Neural cell (in vitro differentiated cells): Measurements from ENCODE around the gene CLSTN1. TPM values are rescaled to one million over a fixed set of nuclear protein-coding genes. Genes with fewer than 3 reads are reported as not detected.

Experiments
- H2AFZ ChIP-seq: fragments of 200-600, 300-800 bp; sonication (generic), shearing (Covaris generic); 2 replicates; pipeline ENCODE4 v1.6.0; 2014; ENCODE audit warnings: low read depth, mild to moderate bottlenecking, antibody characterized with exemption, low read length, moderate library complexity
- H3F3A ChIP-seq: fragments of 200-600 bp; shearing (Covaris generic); 2 replicates; pipeline ENCODE4 v1.6.1; 2016; ENCODE audit warnings: mild to moderate bottlenecking, moderate library complexity, mixed read lengths, antibody characterized with exemption, low read length; ENCODE audit not compliant: insufficient read depth, poor library complexity, severe bottlenecking
- H3K27ac ChIP-seq: fragments of 200-600, 300-800 bp; sonication (generic), shearing (Covaris generic); 2 replicates; pipeline ENCODE4 v1.5.1; 2014; ENCODE audit warnings: mild to moderate bottlenecking, low read length, moderate library complexity
- H3K27me3 ChIP-seq: fragments of 300-800, 200-600 bp; sonication (generic), shearing (Covaris generic); 2 replicates; pipeline ENCODE4 v1.6.0; 2014; ENCODE audit warnings: mild to moderate bottlenecking, low read depth, low read length, moderate library complexity; ENCODE audit not compliant: insufficient read depth
- H3K36me3 ChIP-seq: fragments of 300-800, 200-600 bp; sonication (generic), shearing (Covaris generic); 2 replicates; pipeline ENCODE4 v1.5.1; 2014; ENCODE audit warnings: mild to moderate bottlenecking, antibody characterized with exemption, low read length, moderate library complexity; ENCODE audit not compliant: insufficient read depth
- H3K4me2 ChIP-seq: fragments of 300-800, 200-600 bp; sonication (generic), shearing (Covaris generic); 2 replicates; pipeline ENCODE4 v1.6.0; 2014; ENCODE audit warnings: mild to moderate bottlenecking, low read length
- H3K4me3 ChIP-seq: fragments of 300-800, 200-600 bp; sonication (generic), shearing (Covaris generic); 2 replicates; pipeline ENCODE4 v1.5.1; 2014; ENCODE audit warnings: mild to moderate bottlenecking, low read length, moderate library complexity
- H3K79me2 ChIP-seq: fragments of 200-600 bp; shearing (Covaris generic); replicated peaks from 2 replicates; pipeline ENCODE4 v1.6.0; 2014; ENCODE audit warnings: mild to moderate bottlenecking, low read length, moderate library complexity; ENCODE audit not compliant: insufficient read depth
- H3K9ac ChIP-seq: fragments of 300-800, 200-600 bp; sonication (generic), shearing (Covaris generic); 2 replicates; pipeline ENCODE4 v1.6.1; 2016; ENCODE audit warnings: mild to moderate bottlenecking, low read length, mixed read lengths
- H3K9me2 ChIP-seq: fragments of 200-600 bp; shearing (Covaris generic); 2 replicates; pipeline ENCODE4 v1.6.1; 2016; ENCODE audit warnings: mild to moderate bottlenecking, low read length, mixed read lengths; ENCODE audit not compliant: insufficient read depth
- H3K9me3 ChIP-seq: fragments of 200-600, 300-800 bp; sonication (generic), shearing (Covaris generic); 2 replicates; pipeline ENCODE4 v1.6.1; 2016; ENCODE audit warnings: mild to moderate bottlenecking, mixed run types, low read length, moderate library complexity, mixed read lengths
- H4K20me1 ChIP-seq: fragments of 200-600 bp; shearing (Covaris generic); 2 replicates; pipeline ENCODE4 v1.6.1; 2016; ENCODE audit warnings: mild to moderate bottlenecking, mixed run types; ENCODE audit not compliant: insufficient read depth
- CTCF ChIP-seq: fragments of 450-650 bp; IDR thresholded peaks from 2 replicates; pipeline ENCODE4 v1.5.1; 2014; ENCODE audit warnings: antibody characterized with exemption, mild to moderate bottlenecking, moderate library complexity; ENCODE audit not compliant: poor library complexity, severe bottlenecking
- EP300 ChIP-seq: fragments of 450-650 bp; conservative IDR thresholded peaks from 2 replicates; pipeline ENCODE4 v1.6.1; 2014; ENCODE audit warnings: antibody characterized with exemption, mild to moderate bottlenecking, moderate library complexity; ENCODE audit not compliant: poor library complexity, severe bottlenecking
- EZH2 ChIP-seq: fragments of 200-600, 300-800 bp; shearing (Covaris generic), sonication (generic); IDR thresholded peaks from 2 replicates; pipeline ENCODE4 v1.6.1; 2014; ENCODE audit warnings: antibody characterized with exemption, low read length, borderline replicate concordance, mild to moderate bottlenecking; ENCODE audit not compliant: insufficient read depth, poor library complexity, severe bottlenecking
- MXI1 ChIP-seq: fragments of 450-650 bp; conservative IDR thresholded peaks from 2 replicates; pipeline ENCODE4 v1.6.1; 2014; ENCODE audit warnings: antibody characterized with exemption, mild to moderate bottlenecking; ENCODE audit not compliant: poor library complexity, severe bottlenecking
- POLR2AphosphoS5 ChIP-seq: IDR thresholded peaks from 2 replicates; pipeline ENCODE4 v1.6.1; 2012
- RAD21 ChIP-seq: fragments of 450-650 bp; conservative IDR thresholded peaks from 2 replicates; pipeline ENCODE4 v1.6.1; 2014; ENCODE audit warnings: antibody characterized with exemption, mild to moderate bottlenecking, moderate library complexity
- REST ChIP-seq: IDR thresholded peaks from 2 replicates; pipeline ENCODE4 v1.6.1; 2012; ENCODE audit warnings: borderline replicate concordance
- SMC3 ChIP-seq: fragments of 450-650 bp; conservative IDR thresholded peaks from 2 replicates; pipeline ENCODE4 v1.6.1; 2014; ENCODE audit warnings: antibody characterized with exemption, mild to moderate bottlenecking, moderate library complexity; ENCODE audit not compliant: poor library complexity
- TAF1 ChIP-seq: IDR thresholded peaks from 2 replicates; pipeline ENCODE4 v1.6.1; 2012; ENCODE audit warnings: low read depth
- polyA plus RNA-seq: library from polyadenylated mRNA; depleted of rRNA; stranded (reverse); fragments of >200 nt; gene quantifications from 2 replicates; pipeline ENCODE4 v1.2.3, GENCODE V29; 2014

CLSTN1 gene
- polyA plus RNA-seq, 1 donor from 2014 or later = 77.2 TPM

GRCh38 chr1:9711466-9712020 lies 112.2 kb downstream of the CLSTN1 start:
- Histone ChIP-seq H3F3A (no peaks in the 10 kb centered on the region), H3K4me3 (no peak overlapping the region), H3K9me2 (no peaks in the 10 kb centered on the region), H4K20me1 (no peaks in the 10 kb centered on the region), H3K36me3 (no peaks in the 10 kb centered on the region), H3K9me3 (no peaks in the 10 kb centered on the region), H3K27me3 (no peaks in the 10 kb centered on the region), H3K9ac (no peak overlapping the region), H3K4me2 (no peak overlapping the region), H3K79me2 (no peaks in the 10 kb centered on the region), H3K27ac (no peak overlapping the region), H2AFZ (no peak overlapping the region)
- TF ChIP-seq RAD21 (no peak), SMC3 (no peak), EZH2 (no peak), POLR2AphosphoS5 (no peak), CTCF (no peak), TAF1 (no peak), REST (no peak), MXI1 (no peak)

GRCh38 chr1:9710037-9710436 lies 113.7 kb downstream of the CLSTN1 start:
- Histone ChIP-seq H3K4me3 (no peak overlapping the region), H3K9me3 (no peaks in the 10 kb centered on the region), H3K27me3 (no peaks in the 10 kb centered on the region), H3F3A (no peaks in the 10 kb centered on the region), H3K9me2 (no peaks in the 10 kb centered on the region), H3K36me3 (no peaks in the 10 kb centered on the region), H2AFZ (no peak overlapping the region), H3K79me2 (no peaks in the 10 kb centered on the region), H3K4me2 (no peak overlapping the region), H4K20me1 (no peaks in the 10 kb centered on the region), H3K27ac (no peak overlapping the region), H3K9ac (no peak overlapping the region)
- TF ChIP-seq POLR2AphosphoS5 = no peak
- TF ChIP-seq EP300 = no peak
- TF ChIP-seq REST = no peak
- TF ChIP-seq EZH2 = no peak
- no peak for TF ChIP-seq TAF1
- no peak for TF ChIP-seq CTCF
- no peak for TF ChIP-seq SMC3
- no peak for TF ChIP-seq RAD21
- TF ChIP-seq MXI1 = no peak
